CD4-positive, alpha-beta memory T cell (primary cell): ENCODE results near the gene EDC3. TPM values are rescaled to one million over a fixed set of nuclear protein-coding genes. Genes with fewer than 3 reads are reported as not detected.
A peak's percentile ranks its signal among the peaks of the same experiment; 100 is the strongest.

ENCODE experiments used
- CTCF ChIA-PET: fragments of 350-600 bp; sonication (Branson Sonifier 250); formaldehyde crosslinking; loops from one replicate; lab custom pipeline; 2021; ENCODE audit warnings: inconsistent platforms; ENCODE audit not compliant: partially characterized antibody; lab: Charles Lee
- POLR2A ChIA-PET: fragments of 350-600 bp; sonication (Branson Sonifier 250); formaldehyde crosslinking; loops from one replicate; lab custom pipeline; 2021; ENCODE audit not compliant: partially characterized antibody; lab: Charles Lee
- DNase-seq, 5 donors: peaks; one replicate each; pipeline versions ENCODE4 v3.0.0 to v3.0.0-alpha.2; 2020 to 2022; ENCODE audit warnings: mixed read lengths in 1 of 5
- H3K27ac ChIP-seq: one replicate; pipeline ENCODE4 v1.7.0; 2013; ENCODE audit warnings: low read depth, low read length
- H3K27me3 ChIP-seq: 2 replicates; pipeline ENCODE4 v1.7.0; 2013; ENCODE audit warnings: mild to moderate bottlenecking, low read length, moderate library complexity; ENCODE audit not compliant: insufficient read depth
- H3K36me3 ChIP-seq: 2 replicates; pipeline ENCODE4 v1.7.0; 2013; ENCODE audit warnings: mild to moderate bottlenecking, low read length, moderate library complexity; ENCODE audit not compliant: insufficient read depth
- H3K4me1 ChIP-seq: 2 replicates; pipeline ENCODE4 v1.7.0; 2013; ENCODE audit warnings: mild to moderate bottlenecking, low read length, moderate library complexity; ENCODE audit not compliant: insufficient read depth
- H3K4me3 ChIP-seq, 2 donors: one replicate each; pipeline ENCODE4 v1.7.0; 2013; ENCODE audit warnings: low read length in 2 of 2, mild to moderate bottlenecking in 1 of 2
- H3K9me3 ChIP-seq, 2 donors: one replicate each; pipeline ENCODE4 v1.7.0; 2013; ENCODE audit warnings: low read length in 2 of 2, control low read depth in 1 of 2; ENCODE audit not compliant: control insufficient read depth in 1 of 2
- H3K27ac Mint-ChIP-seq, 7 donors: one replicate each; pipeline ENCODE4 v1.8.0; 2020 to 2021; ENCODE audit warnings: mixed read lengths in 7 of 7, mild to moderate bottlenecking in 6 of 7, inconsistent platforms in 3 of 7, moderate library complexity in 3 of 7
- H3K27me3 Mint-ChIP-seq, 2 donors: one replicate each; pipeline ENCODE4 v1.8.0; 2020 to 2021; ENCODE audit warnings: mixed read lengths in 2 of 2
- H3K36me3 Mint-ChIP-seq, 2 donors: one replicate each; pipeline ENCODE4 v1.8.0; 2020 to 2021; ENCODE audit warnings: mixed read lengths in 2 of 2, inconsistent platforms in 1 of 2, mild to moderate bottlenecking in 1 of 2
- H3K4me1 Mint-ChIP-seq, 4 donors: one replicate each; pipeline ENCODE4 v1.8.0; 2020 to 2021; ENCODE audit warnings: mixed read lengths in 4 of 4, mild to moderate bottlenecking in 1 of 4
- H3K4me3 Mint-ChIP-seq, 8 donors: one replicate each; pipeline ENCODE4 v1.8.0; 2020 to 2021; ENCODE audit warnings: mixed read lengths in 8 of 8, mild to moderate bottlenecking in 7 of 8, moderate library complexity in 6 of 8, inconsistent platforms in 3 of 8
- H3K9me3 Mint-ChIP-seq, 8 donors: one replicate each; pipeline ENCODE4 v1.8.0; 2020 to 2021; ENCODE audit warnings: mixed read lengths in 8 of 8, mild to moderate bottlenecking in 5 of 8, inconsistent platforms in 3 of 8, moderate library complexity in 1 of 8
- intact Hi-C: fragments of 100-400 bp; cut with micrococcal nuclease; formaldehyde crosslinking; loops from one replicate; pipeline ENCODE4 v1.15.1; 2023
- polyA plus RNA-seq, 2 donors: library from polyadenylated mRNA; unstranded; fragments of 300-500 nt; fragmentation: Illumina TruSeq; gene quantifications; one replicate each; pipeline ENCODE4 v1.2.3, GENCODE V29; 2021
- total RNA-seq, 2 experiments: library from RNA; stranded (reverse); gene quantifications; one replicate each; pipeline ENCODE4 v1.2.3, GENCODE V29; 2021

Gene EDC3
- total and polyA plus RNA-seq, 4 experiments from 2014 or later, result 22.9 to 40.7 (median 34.4) TPM

DNA sequence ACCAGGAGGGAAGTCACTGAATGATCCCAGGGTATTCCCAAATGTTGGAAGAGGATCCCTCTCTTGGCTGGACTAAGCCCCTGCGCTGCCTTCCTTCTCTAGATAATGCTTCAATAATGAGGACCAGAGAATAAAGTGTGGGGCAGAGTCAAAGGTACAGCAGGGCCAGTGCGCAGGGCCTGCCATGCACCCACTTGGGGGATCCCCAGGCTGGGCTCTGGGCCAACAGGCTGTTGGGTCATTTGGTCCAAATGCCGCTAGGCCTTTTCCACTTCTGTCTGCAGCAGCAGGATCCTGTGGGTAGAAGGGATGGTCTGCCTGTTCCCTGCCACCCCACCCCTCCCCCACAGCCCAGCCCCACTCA is 85.9 kb downstream of the EDC3 start:
- no peak for DNase-seq
- Histone ChIP-seq H3K36me3 (no peaks in the 10 kb centered on the region), H3K27me3 (no peaks in the 10 kb centered on the region), H3K9me3 (no peaks in the 10 kb centered on the region), H3K4me3 (no peak overlapping the region), H3K4me1 (no peaks in the 10 kb centered on the region), H3K27ac (no peak overlapping the region)
- H3K36me3 Mint-ChIP-seq, result peaks cover 0 to 2% of the 10 kb centered on the region in 2 donors
- no peaks in the 10 kb centered on the region for H3K27me3 Mint-ChIP-seq
- intact Hi-C loops, result no loop called here
- peaks cover 0 to 13% (median 5%) of the 10 kb centered on the region in 4 donors for H3K4me1 Mint-ChIP-seq
- H3K4me3 Mint-ChIP-seq, result no peak overlapping the region
- CTCF ChIA-PET, result interaction anchor here (1.7 kb wide), 1 partner anchor 12 kb away, joined by 3 read pairs; no protein-coding TSS in a partner anchor
- H3K27ac Mint-ChIP-seq, result no peak overlapping the region
- no peaks in the 10 kb centered on the region for H3K9me3 Mint-ChIP-seq
- POLR2A ChIA-PET, result interaction anchor here (1.9 kb wide), 1 partner anchor 11 kb away, joined by 6 read pairs; no protein-coding TSS in a partner anchor

DNA sequence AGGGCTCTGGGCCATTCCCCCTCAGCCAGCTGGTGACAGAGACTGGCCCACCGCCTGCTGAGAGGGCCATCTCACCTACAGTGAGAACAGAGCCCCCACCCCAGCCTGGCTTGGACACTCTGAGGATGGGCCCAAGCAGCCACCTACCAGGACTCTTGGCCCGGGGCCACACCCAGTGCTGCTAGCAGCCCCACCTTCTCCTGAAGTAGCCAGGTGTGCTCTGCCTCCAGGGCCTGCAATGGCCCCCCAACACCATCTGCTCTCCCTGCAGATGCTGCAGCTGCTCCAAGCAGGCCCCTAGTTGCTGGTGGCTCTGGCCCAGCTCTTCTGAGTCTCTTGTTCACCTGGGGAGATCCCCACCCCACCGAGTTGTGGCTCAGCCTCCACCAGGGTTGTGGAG is 87.0 kb downstream of the EDC3 start:
- Histone ChIP-seq H3K9me3 (no peaks in the 10 kb centered on the region), H3K4me3 (no peak overlapping the region), H3K27ac (no peak overlapping the region), H3K27me3 (no peaks in the 10 kb centered on the region), H3K4me1 (no peaks in the 10 kb centered on the region), H3K36me3 (no peaks in the 10 kb centered on the region)
- ChIA-PET CTCF (interaction anchor here (1.7 kb wide), 1 partner anchor 13 kb away, joined by 3 read pairs; no protein-coding TSS in a partner anchor), POLR2A (interaction anchor here (1.5 kb wide), 1 partner anchor 11 kb away, joined by 4 read pairs; no protein-coding TSS in a partner anchor)
- no peaks in the 10 kb centered on the region for H3K27me3 Mint-ChIP-seq
- no peak overlapping the region for H3K27ac Mint-ChIP-seq
- intact Hi-C loops, result no loop called here
- H3K9me3 Mint-ChIP-seq, result no peaks in the 10 kb centered on the region
- no peaks in the 10 kb centered on the region for H3K36me3 Mint-ChIP-seq
- H3K4me1 Mint-ChIP-seq, result peaks cover 0 to 9% (median 5%) of the 10 kb centered on the region in 4 donors
- no peak overlapping the region for H3K4me3 Mint-ChIP-seq
- DNase-seq, result no peak

DNA sequence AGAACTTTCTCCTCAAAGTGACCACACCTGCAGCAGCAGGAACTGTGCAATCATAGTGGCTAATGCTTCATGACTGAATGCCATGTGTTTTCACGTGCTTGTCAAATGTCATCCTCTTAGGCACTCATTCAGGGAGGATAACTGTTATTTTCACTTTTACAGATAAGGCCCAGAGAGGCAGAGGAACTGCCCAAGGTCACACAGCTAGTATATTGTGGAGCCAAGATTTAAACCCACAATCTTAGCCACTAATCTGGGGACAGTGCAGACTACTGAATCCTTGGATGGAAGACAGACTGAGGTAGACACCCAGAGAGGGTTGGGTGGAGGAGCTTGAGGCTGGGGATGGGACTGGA is 90.1 kb downstream of the EDC3 start:
- POLR2A ChIA-PET, result no interaction called here
- H3K4me3 Mint-ChIP-seq, result no peak overlapping the region
- H3K4me1 ChIP-seq, result no peaks in the 10 kb centered on the region
- intact Hi-C loops, result no loop called here
- H3K4me1 Mint-ChIP-seq, result peaks cover 0 to 2% (median under 1%) of the 10 kb centered on the region in 4 donors
- H3K27ac ChIP-seq, result no peak overlapping the region
- no peaks in the 10 kb centered on the region for H3K27me3 Mint-ChIP-seq
- CTCF ChIA-PET, result no interaction called here
- no peak overlapping the region for H3K4me3 ChIP-seq
- no peaks in the 10 kb centered on the region for H3K27me3 ChIP-seq
- H3K36me3 ChIP-seq, result no peaks in the 10 kb centered on the region
- DNase-seq, result no peak
- H3K9me3 Mint-ChIP-seq, result no peaks in the 10 kb centered on the region
- H3K36me3 Mint-ChIP-seq, result no peaks in the 10 kb centered on the region
- no peaks in the 10 kb centered on the region for H3K9me3 ChIP-seq
- peak overlapping the region in 2 of 7 donors; percentile 7 to 25 for H3K27ac Mint-ChIP-seq

DNA sequence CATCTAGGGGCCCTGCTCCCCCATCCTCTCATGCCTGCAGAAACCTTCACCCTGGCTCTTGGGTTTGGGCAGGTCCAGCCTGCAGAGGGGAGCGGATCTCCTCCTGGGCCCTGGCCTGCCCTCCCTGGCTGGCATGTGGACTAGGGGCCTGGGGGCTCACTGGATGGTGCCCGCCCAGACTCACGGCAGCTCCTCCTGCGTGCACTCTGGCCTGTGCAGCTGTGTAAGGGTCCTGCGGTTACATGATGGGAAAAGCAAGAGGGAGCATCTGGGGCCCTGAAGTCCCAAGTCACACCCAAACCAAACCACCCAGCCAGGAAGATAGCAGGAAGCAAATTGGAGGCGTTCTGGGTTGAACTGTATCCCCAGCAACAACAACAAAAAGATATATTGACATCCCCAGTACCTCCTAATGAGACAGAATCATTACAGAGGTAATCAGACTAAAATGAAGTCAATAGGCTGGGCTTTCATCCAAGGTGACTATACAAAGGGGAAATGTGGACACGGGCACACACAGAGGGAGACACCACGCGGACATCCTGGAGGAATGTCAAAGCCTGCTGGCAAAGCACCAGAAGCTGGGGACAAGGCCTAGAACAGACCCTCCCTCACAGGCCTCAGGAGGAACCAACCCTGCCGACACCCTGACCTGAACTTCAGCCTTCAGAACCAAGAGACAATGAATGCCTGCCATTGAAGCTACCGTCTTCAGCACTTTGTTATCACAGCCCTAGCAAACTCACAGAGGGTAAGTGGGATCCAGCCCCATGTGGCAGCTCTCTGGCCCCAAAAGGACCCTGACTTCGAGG is 90.6 kb downstream of the EDC3 start:
- no peak overlapping the region for H3K4me3 ChIP-seq
- Mint-ChIP-seq H3K36me3 (no peaks in the 10 kb centered on the region), H3K27me3 (no peaks in the 10 kb centered on the region), H3K27ac (peak overlapping the region in 2 of 7 donors; percentile 35 to 36), H3K4me1 (peaks cover 0 to 5% (median 2%) of the 10 kb centered on the region in 4 donors), H3K9me3 (no peaks in the 10 kb centered on the region), H3K4me3 (no peak overlapping the region)
- POLR2A ChIA-PET, result interaction anchor here (2.2 kb wide), 1 partner anchor 9 kb away, joined by 14 read pairs; no protein-coding TSS in a partner anchor
- no peaks in the 10 kb centered on the region for H3K4me1 ChIP-seq
- no peak overlapping the region for H3K27ac ChIP-seq
- H3K27me3 ChIP-seq, result no peaks in the 10 kb centered on the region
- DNase-seq, result peak in 1 of 5 donors; percentile 19
- H3K36me3 ChIP-seq, result no peaks in the 10 kb centered on the region
- no peaks in the 10 kb centered on the region for H3K9me3 ChIP-seq
- intact Hi-C loops, result no loop called here
- CTCF ChIA-PET, result no interaction called here

DNA sequence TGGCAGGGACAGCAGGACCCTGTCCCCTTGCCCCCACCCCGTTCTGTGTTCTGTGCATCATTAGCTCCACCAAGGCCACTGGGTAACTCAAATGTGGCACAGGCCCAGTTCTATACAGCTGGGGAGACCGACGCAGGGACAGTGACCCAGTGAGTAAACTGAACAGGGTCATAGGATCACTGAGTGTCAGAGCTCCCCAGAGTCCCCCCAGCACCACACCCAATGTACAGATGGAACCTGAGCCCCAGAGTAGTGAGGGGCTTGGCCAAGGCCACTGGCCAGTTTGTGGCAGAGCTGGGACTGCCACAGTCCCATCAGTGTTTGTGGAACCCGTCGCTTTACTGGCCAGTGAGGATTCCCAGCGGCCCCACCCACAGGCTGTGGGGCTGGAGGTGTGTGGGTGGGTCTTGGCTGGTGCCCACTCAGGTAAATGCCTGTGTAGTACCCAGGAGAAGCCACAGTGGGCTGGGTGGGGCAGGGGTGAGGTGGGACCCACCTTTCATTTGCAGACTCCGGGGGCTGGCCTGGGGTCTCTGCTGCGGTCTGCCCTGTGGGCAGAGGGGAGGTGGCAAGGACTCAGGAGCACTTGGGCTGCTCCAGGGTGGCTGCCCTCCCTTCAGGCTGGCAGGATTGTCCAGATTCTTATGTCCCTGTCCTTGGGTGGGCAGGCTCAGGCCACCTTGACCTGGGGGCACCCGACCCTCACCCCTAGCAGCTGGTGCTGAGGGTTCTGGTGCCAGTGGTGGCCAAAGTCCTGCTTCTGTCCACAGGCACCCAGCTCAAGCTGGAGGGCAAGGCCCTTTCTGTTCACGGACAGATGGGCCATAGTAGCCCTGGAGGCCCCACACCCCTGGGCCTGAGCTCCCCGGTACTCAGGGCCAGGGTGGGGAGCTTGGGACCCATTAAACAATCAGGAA is 91.8 kb downstream of the EDC3 start:
- CTCF ChIA-PET, result interaction anchor here (1.5 to 1.8 kb wide), 2 partner anchors 9 to 28 kb away, joined by 3 to 6 read pairs; no protein-coding TSS in a partner anchor
- intact Hi-C loops, result no loop called here

DNA sequence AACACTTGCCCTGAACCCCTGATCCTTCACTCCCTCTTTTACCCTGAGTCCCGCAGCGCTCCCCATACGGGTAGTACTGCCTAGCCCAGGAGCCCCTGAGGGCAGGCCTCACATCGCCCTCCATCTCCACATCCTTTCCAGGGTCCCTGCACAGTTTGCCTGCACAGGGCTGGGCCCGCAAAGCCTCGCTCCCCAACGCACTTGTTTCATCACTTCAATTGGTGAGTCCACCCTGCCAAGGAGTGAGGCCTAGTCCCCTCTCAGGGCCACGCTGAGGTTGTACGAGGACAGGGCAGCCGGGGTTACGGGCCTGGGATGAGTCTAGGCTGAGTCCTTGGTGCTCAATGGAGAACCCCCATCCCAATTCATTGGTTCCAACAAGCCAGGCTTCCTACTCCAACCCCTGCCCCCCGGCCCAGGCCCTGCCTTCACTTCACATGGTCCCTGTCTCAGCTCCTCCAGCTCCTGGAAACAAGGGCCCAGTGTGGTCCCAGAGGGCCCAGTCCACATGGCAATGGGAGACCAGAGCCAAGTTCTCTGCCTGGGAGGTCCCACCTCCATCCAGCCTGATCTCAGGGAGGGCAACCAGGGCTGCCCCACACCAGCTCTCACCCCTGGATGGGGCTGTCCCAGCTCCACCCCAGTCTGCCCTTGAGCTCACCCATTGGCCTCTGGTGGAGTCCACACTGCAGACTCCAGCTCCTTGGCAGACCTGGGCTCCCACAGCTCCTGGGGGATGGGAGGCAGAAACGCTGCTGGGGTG is 92.6 kb downstream of the EDC3 start:
- Histone ChIP-seq H3K4me3 (no peak overlapping the region), H3K36me3 (no peaks in the 10 kb centered on the region), H3K27me3 (no peaks in the 10 kb centered on the region), H3K4me1 (peaks cover 9% of the 10 kb centered on the region), H3K9me3 (no peaks in the 10 kb centered on the region), H3K27ac (no peak overlapping the region)
- Mint-ChIP-seq H3K36me3 (peaks cover 0 to 4% of the 10 kb centered on the region in 2 donors), H3K27ac (no peak overlapping the region), H3K9me3 (peaks cover 0 to 3% (median 0%) of the 10 kb centered on the region in 8 donors), H3K4me1 (peaks cover 4 to 19% (median 11%) of the 10 kb centered on the region in 4 donors), H3K27me3 (no peaks in the 10 kb centered on the region), H3K4me3 (no peak overlapping the region)
- intact Hi-C loops, result no loop called here
- CTCF ChIA-PET, result interaction anchor here (1.5 to 1.8 kb wide), 2 partner anchors 10 to 29 kb away, joined by 3 to 6 read pairs; no protein-coding TSS in a partner anchor
- peak in 1 of 5 donors; percentile 37 for DNase-seq
- POLR2A ChIA-PET, result interaction anchor here (1.0 to 2.2 kb wide), 3 partner anchors 9 to 61 kb away, joined by 3 to 14 read pairs (median 4); no protein-coding TSS in a partner anchor

More for the DNA sequence above, 91.8 kb downstream of the EDC3 start:
- Mint-ChIP-seq H3K27ac (no peak overlapping the region), H3K36me3 (no peaks in the 10 kb centered on the region), H3K9me3 (no peaks in the 10 kb centered on the region), H3K4me1 (peaks cover 1 to 11% (median 4%) of the 10 kb centered on the region in 4 donors), H3K27me3 (no peaks in the 10 kb centered on the region), H3K4me3 (no peak overlapping the region)
- H3K27me3 ChIP-seq, result no peaks in the 10 kb centered on the region
- H3K4me1 ChIP-seq, result peaks cover 5% of the 10 kb centered on the region
- no peak overlapping the region for H3K27ac ChIP-seq
- no peaks in the 10 kb centered on the region for H3K9me3 ChIP-seq
- no peaks in the 10 kb centered on the region for H3K36me3 ChIP-seq
- peak in 1 of 5 donors; percentile 13 for DNase-seq
- POLR2A ChIA-PET, result interaction anchor here (1.0 to 2.2 kb wide), 2 partner anchors 10 to 62 kb away, joined by 3 to 14 read pairs; no protein-coding TSS in a partner anchor
- H3K4me3 ChIP-seq, result no peak overlapping the region
